ENCODE results near the gene LRIG2.
"Not testable (repeated sequence)": the region's sequence is repeated elsewhere in the genome, so short reads cannot be mapped to it uniquely, and the experiment has no call there.

LRIG2 gene

GRCh38 chr1:113073479-113073950 is 517 bp downstream of the LRIG2 start (continued):
- TF ChIP-seq ZNF692 (tag by site-specific recombination; IDR thresholded peaks at IDR 0.05) (no peak), GLIS2 (tag by site-specific recombination; IDR thresholded peaks at IDR 0.05) (peak; percentile 66), ZFP37 (tag by site-specific recombination; IDR thresholded peaks at IDR 0.05) (no peak; the same call in 1 of the 2 replicates), GLI2 (tag by site-specific recombination; IDR thresholded peaks at IDR 0.05; ENCODE audit: borderline replicate concordance, low read depth) (no peak), REPIN1 (tag by site-specific recombination; IDR thresholded peaks at IDR 0.05; ENCODE audit: low read depth) (0 out of 2 replicates have a peak, but pooled peaks have one; percentile 7), ZNF449 (tag by site-specific recombination; IDR thresholded peaks at IDR 0.05) (peak; percentile 16; the same call in 1 of the 2 replicates), ZNF513 (tag by site-specific recombination; IDR thresholded peaks at IDR 0.05) (no peak), ZNF2 (tag by site-specific recombination; IDR thresholded peaks at IDR 0.05) (peak; percentile 5; the same call in 1 of the 2 replicates)

GRCh38 chr1:113074237-113074636 is 1.2 kb downstream of the LRIG2 start:
- CTCF ChIA-PET: interaction anchor here (0.6 to 2.1 kb wide), 8 partner anchors 13 to 688 kb away, joined by 3 to 18 read pairs (median 4); no protein-coding TSS in a partner anchor
- POLR2A ChIA-PET: no interaction called here
- H3K27ac ChIP-seq (ENCODE audit: extremely low read depth, low read depth, low read length): no peak overlapping the region

GRCh38 chr1:113077978-113078377 is 5.0 kb downstream of the LRIG2 start:
- H3K27ac ChIP-seq (ENCODE audit: extremely low read depth, low read depth, low read length); H3K4me1 ChIP-seq (ENCODE audit: control insufficient read depth, insufficient read depth, low read length); POLR2A ChIA-PET; H3K9me3 ChIP-seq (ENCODE audit: control insufficient read depth, insufficient read depth, low read depth, low read length); H3K4me3 ChIP-seq (ENCODE audit: low read depth, low read length): not testable (repeated sequence)
- TF ChIP-seq ZNF280D (tag by site-specific recombination; IDR thresholded peaks at IDR 0.05) (peak; percentile 60; the same call in 1 of the 2 replicates), ZNF580 (tag by site-specific recombination; IDR thresholded peaks at IDR 0.05) (peak; percentile 85), ZNF146 (tag by site-specific recombination; IDR thresholded peaks at IDR 0.05) (peak; percentile 99), ZNF121 (tag by site-specific recombination; IDR thresholded peaks at IDR 0.05) (peak; percentile 78)
- peaks cover 16 to 37% of the 10 kb centered on the region in 2 experiments; a peak in 2 of 3 replicates for H3K36me3 ChIP-seq (ENCODE audit: control insufficient read depth in 2 of 2, insufficient read depth in 1 of 2, low read length in 2 of 2)
- CTCF ChIA-PET: interaction anchor here (0.6 to 0.8 kb wide), 2 partner anchors 118 to 1697 kb away, joined by 3 to 4 read pairs; no protein-coding TSS in a partner anchor

More at GRCh38 chr1:113074237-113074636, 1.2 kb downstream of the LRIG2 start:
- Histone ChIP-seq H3K4me3 (ENCODE audit: low read depth, low read length) (peak overlapping the region; percentile 95), H3K9me3 (ENCODE audit: control insufficient read depth, insufficient read depth, low read depth, low read length) (no peaks in the 10 kb centered on the region), H3K36me3 (ENCODE audit: control insufficient read depth in 2 of 2, insufficient read depth in 1 of 2, low read length in 2 of 2) (peaks cover 12 to 26% of the 10 kb centered on the region in 2 experiments; a peak in 2 of 3 replicates), H3K4me1 (ENCODE audit: control insufficient read depth, insufficient read depth, low read length) (0 out of 2 replicates have a peak, but pooled peaks cover 2% of the 10 kb centered on the region)
- TF ChIP-seq ZNF621 (tag by site-specific recombination; IDR thresholded peaks at IDR 0.05): no peak

Data from HEK293 (cell line).